Osteoblast (primary cell): ENCODE results near the gene SPDYE4. TPM values are rescaled to one million over a fixed set of nuclear protein-coding genes. Genes with fewer than 3 reads are reported as not detected.

Experiments
- DNase-seq: peaks from one replicate; pipeline ENCODE4 v3.0.0; 2011; ENCODE audit warnings: low spot score, mixed read lengths; ENCODE audit not compliant: insufficient read length; ENCODE audit errors: missing footprints
- H2AFZ ChIP-seq: 2 replicates; pipeline ENCODE4 v1.6.0; 2011; ENCODE audit warnings: mild to moderate bottlenecking, low read length
- H3K27ac ChIP-seq: 2 replicates; pipeline ENCODE4 v1.5.1; 2011; ENCODE audit warnings: mild to moderate bottlenecking, low read depth, low read length, moderate library complexity
- H3K27me3 ChIP-seq: 2 replicates; pipeline ENCODE4 v1.6.0; 2012; ENCODE audit warnings: mild to moderate bottlenecking, control low read depth, inconsistent platforms, low read length, moderate library complexity; ENCODE audit not compliant: insufficient read depth
- H3K36me3 ChIP-seq: 2 replicates; pipeline ENCODE4 v1.5.1; 2011; ENCODE audit warnings: mild to moderate bottlenecking, low read length, control low read depth, moderate library complexity; ENCODE audit not compliant: insufficient read depth
- H3K4me1 ChIP-seq: 2 replicates; pipeline ENCODE4 v1.5.1; 2011; ENCODE audit warnings: mild to moderate bottlenecking, low read length, control low read depth, moderate library complexity; ENCODE audit not compliant: insufficient read depth
- H3K4me2 ChIP-seq: 2 replicates; pipeline ENCODE4 v1.6.0; 2011; ENCODE audit warnings: mild to moderate bottlenecking, low read length; ENCODE audit not compliant: insufficient read depth
- H3K4me3 ChIP-seq: fragments of 200-600 bp; sonication (generic); 3 replicates; pipeline ENCODE4 v1.5.1; 2012; ENCODE audit warnings: mild to moderate bottlenecking, low read length, inconsistent platforms; ENCODE audit not compliant: insufficient read depth
- H3K79me2 ChIP-seq: 2 replicates; pipeline ENCODE4 v1.6.0; 2012; ENCODE audit warnings: mild to moderate bottlenecking, low read length, control low read depth, inconsistent platforms; ENCODE audit not compliant: insufficient read depth
- H3K9me3 ChIP-seq: 2 replicates; pipeline ENCODE4 v1.5.1; 2011; ENCODE audit warnings: low read depth, low read length, control low read depth
- H4K20me1 ChIP-seq: 2 replicates; pipeline ENCODE4 v1.6.0; 2012; ENCODE audit warnings: mild to moderate bottlenecking, low read length, control low read depth; ENCODE audit not compliant: insufficient read depth
- CTCF ChIP-seq: IDR thresholded peaks from 2 replicates; pipeline ENCODE4 v1.5.1; 2011; ENCODE audit warnings: mild to moderate bottlenecking, low read depth, low read length, moderate library complexity; ENCODE audit errors: extremely low read depth
- total RNA-seq: library from RNA; depleted of rRNA; stranded (reverse); fragments of >200 nt; gene quantifications from 2 replicates; pipeline ENCODE4 v1.2.3, GENCODE V29; 2012

Gene SPDYE4
- total RNA-seq, 1 donor, result not detected

DNA sequence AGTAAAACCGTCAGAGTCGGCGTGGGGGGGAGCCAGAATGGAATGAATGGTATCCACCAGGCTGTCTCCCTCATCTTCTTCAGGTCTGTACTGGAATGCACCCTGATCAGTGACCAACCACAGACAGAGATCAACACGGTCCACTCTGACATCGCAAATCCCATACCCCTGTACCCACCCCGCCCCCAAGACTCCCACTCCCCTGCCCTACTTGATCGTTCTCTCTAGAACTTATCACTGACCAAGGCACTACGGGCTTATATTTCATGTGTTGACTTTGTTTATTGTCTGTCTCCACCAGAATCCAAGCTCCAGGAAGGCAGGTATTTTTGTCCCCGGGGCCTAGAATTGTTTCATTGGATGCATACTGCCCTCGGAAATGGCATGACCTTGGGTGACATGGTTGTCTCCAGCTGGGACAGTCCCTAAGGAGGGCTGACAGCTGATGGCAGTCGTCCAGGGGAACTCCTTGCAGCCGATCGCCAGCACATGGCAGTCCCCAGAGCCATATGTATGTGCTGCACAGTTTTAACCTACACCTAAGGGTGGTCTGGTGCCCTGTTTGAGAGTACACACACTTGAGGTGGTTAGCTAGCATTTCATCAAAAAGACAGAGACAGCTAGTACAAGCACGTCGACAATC, 41.3 kb upstream of the SPDYE4 start:
- DNase-seq, result no peak
- TF ChIP-seq CTCF, result no peak
- H3K4me2 ChIP-seq, result no peak overlapping the region

GRCh38 chr17:8798846-8799569, 40.7 kb upstream of the SPDYE4 start, which contains the start of gene MFSD6L:
Gene MFSD6L (minus strand): TSS chr17:8799365. CDS start chr17:8799120, 245 bp downstream.
- Histone ChIP-seq H3K27ac (no peak within 1 kb of the TSS), H3K36me3 (no peaks in the 10 kb centered on the region), H2AFZ (no peak within 1 kb of the TSS), H3K27me3 (peaks cover 27% of the 10 kb centered on the region), H3K4me3 (no peak within 1 kb of the TSS), H3K4me1 (no peaks in the 10 kb centered on the region), H4K20me1 (no peaks in the 10 kb centered on the region), H3K9me3 (no peaks in the 10 kb centered on the region), H3K4me2 (no peak within 1 kb of the TSS), H3K79me2 (no peaks in the 10 kb centered on the region)
- no peak for TF ChIP-seq CTCF
- no peak for DNase-seq

More for the DNA sequence above, 41.3 kb upstream of the SPDYE4 start:
- H2AFZ ChIP-seq, result no peak overlapping the region
- H3K79me2 ChIP-seq, result no peaks in the 10 kb centered on the region
- H3K27ac ChIP-seq, result no peak overlapping the region
- no peaks in the 10 kb centered on the region for H3K4me1 ChIP-seq
- H3K36me3 ChIP-seq, result no peaks in the 10 kb centered on the region
- H3K27me3 ChIP-seq, result peaks cover 27% of the 10 kb centered on the region
- H3K4me3 ChIP-seq, result no peak overlapping the region
- H3K9me3 ChIP-seq, result no peaks in the 10 kb centered on the region
- no peaks in the 10 kb centered on the region for H4K20me1 ChIP-seq

DNA sequence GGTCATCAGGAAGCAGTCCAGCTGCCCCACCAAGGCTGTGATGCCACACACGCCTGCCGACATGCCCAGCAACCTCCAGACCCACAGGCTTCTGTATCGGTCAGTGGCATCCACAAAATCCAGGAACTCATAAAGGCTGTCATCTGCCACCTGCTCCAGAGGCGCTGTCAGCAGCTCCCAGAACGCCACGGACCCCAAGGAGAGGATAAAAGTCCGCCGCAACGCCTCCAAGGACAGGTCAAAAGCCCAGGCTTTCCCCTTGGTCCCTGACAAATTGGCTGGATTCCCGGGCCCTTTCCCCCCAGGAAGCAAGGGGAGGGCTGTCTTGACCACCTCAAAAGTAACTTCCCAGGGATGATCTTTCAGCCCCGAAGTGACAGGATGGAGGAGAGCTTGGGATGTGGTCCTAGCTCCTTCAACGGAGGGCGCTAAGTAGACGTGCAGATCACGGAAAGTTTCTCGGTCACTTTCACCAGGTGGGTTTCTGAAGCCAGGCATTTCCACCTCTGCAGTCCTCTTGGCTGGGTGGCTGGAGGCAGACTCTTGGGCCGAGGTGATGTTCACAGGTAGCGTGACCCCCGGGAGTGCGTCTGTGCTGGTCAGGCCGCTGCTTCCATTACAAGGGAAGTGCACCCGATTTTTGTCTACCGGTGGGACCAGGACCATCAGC, 40.0 kb upstream of the SPDYE4 start:
- H3K27me3 ChIP-seq, result peaks cover 27% of the 10 kb centered on the region
- H3K4me2 ChIP-seq, result no peak overlapping the region
- no peak for DNase-seq

More for the DNA sequence above, 40.0 kb upstream of the SPDYE4 start:
- Histone ChIP-seq H3K9me3 (no peaks in the 10 kb centered on the region), H4K20me1 (no peaks in the 10 kb centered on the region), H3K4me1 (no peaks in the 10 kb centered on the region), H2AFZ (no peak overlapping the region), H3K36me3 (no peaks in the 10 kb centered on the region), H3K79me2 (no peaks in the 10 kb centered on the region), H3K4me3 (no peak overlapping the region), H3K27ac (no peak overlapping the region)
- TF ChIP-seq CTCF, result no peak
